ENCODE results near the gene LARP1. TPM values are rescaled to one million over a fixed set of nuclear protein-coding genes. Genes with fewer than 3 reads are reported as not detected.

The LARP1 gene
- total and polyA plus RNA-seq, 10 of the 15 experiments (the other 5 are each of a cell fraction or from before 2014, with no cell fraction given), result 22.6 to 227 (median 60.8) TPM

GRCh38 chr5:154830596-154830995, 75.4 kb downstream of the LARP1 start:
- 97% methylated on average over 4 of the region's 4 CpGs for WGBS (ENCODE audit: insufficient coverage, insufficient replicate concordance, low lambda C conversion rate, missing lambda C conversion rate)
- no peaks in the 10 kb centered on the region for H4K20me1 ChIP-seq (ENCODE audit: control insufficient read depth, insufficient read depth)
- no peak overlapping the region for H3K9ac ChIP-seq (ENCODE audit: control insufficient read depth, insufficient read depth, low read length)
- in situ Hi-C loops (cut with MboI) (no loop called here), intact Hi-C loops (cut with micrococcal nuclease; ENCODE audit: unreplicated experiment) (no loop called here)
- ATAC-seq, result no peak
- no peaks in the 10 kb centered on the region; a peak in 1 of 4 replicates for H3K36me3 ChIP-seq (ENCODE audit: control insufficient read depth in 2 of 2, insufficient read depth in 2 of 2, low read length in 1 of 2)
- ChIA-PET POLR2A (no interaction called here), SMC1A (ENCODE audit: uncharacterized antibody, unreplicated experiment) (no interaction called here), CTCF (interaction anchor here (0.9 kb wide), 1 partner anchor 184 kb away, joined by 3 read pairs; no protein-coding TSS in a partner anchor), RAD21 (ENCODE audit: unreplicated experiment) (no interaction called here)
- FAIRE-seq, result no peak
- no peak overlapping the region for H3K4me3 ChIP-seq
- DNase-seq (ENCODE audit: low read depth, low spot score), result no peak
- H3K27ac ChIP-seq (ENCODE audit: control insufficient read depth, insufficient read depth), result no peak overlapping the region
- no peaks in the 10 kb centered on the region for H3K9me3 ChIP-seq (replicated peaks; ENCODE audit: control insufficient read depth, insufficient read depth, low read length)
- no peak overlapping the region for H2AFZ ChIP-seq (ENCODE audit: control insufficient read depth, low read depth, low read length)
- H3K4me1 ChIP-seq (ENCODE audit: control insufficient read depth, insufficient read depth, low read length), result no peaks in the 10 kb centered on the region
- H3K79me2 ChIP-seq (ENCODE audit: control insufficient read depth, insufficient read depth, low read length), result no peaks in the 10 kb centered on the region
- no peaks in the 10 kb centered on the region for H3K27me3 ChIP-seq (replicated peaks in 1 of 2; ENCODE audit: control insufficient read depth in 2 of 2, insufficient read depth in 2 of 2, low read length in 1 of 2)
- no peak overlapping the region for H3K4me2 ChIP-seq (ENCODE audit: control insufficient read depth, insufficient read depth)
- TF ChIP-seq CBX3 (IDR thresholded peaks at IDR 0.05; ENCODE audit: borderline replicate concordance, low read depth) (no peak), SREBF1 (IDR thresholded peaks at IDR 0.05; ENCODE audit: low read length) (no peak), PBX3 (IDR thresholded peaks at IDR 0.05; ENCODE audit: insufficient replicate concordance, low read depth, low read length) (no peak), HCFC1 (IDR thresholded peaks at IDR 0.05; ENCODE audit: low read length) (no peak), MTA2 (IDR thresholded peaks at IDR 0.05; ENCODE audit: low read depth) (no peak), BMI1 (IDR thresholded peaks at IDR 0.05; ENCODE audit: borderline replicate concordance) (no peak), CBFB (IDR thresholded peaks at IDR 0.05; ENCODE audit: low read depth) (no peak), RAD51 (IDR thresholded peaks at IDR 0.05) (no peak), ZNF207 (IDR thresholded peaks at IDR 0.05; ENCODE audit: borderline replicate concordance) (no peak), CHD2 (IDR thresholded peaks at IDR 0.05; ENCODE audit: borderline replicate concordance, low read depth, low read length) (no peak), NFXL1 (IDR thresholded peaks at IDR 0.05; ENCODE audit: borderline replicate concordance) (no peak), TCF3 (IDR thresholded peaks at IDR 0.05; ENCODE audit: borderline replicate concordance, insufficient read depth, low read depth, low read length) (no peak), WRNIP1 (IDR thresholded peaks at IDR 0.05; ENCODE audit: borderline replicate concordance, low read depth, low read length) (no peak), SRF (IDR thresholded peaks at IDR 0.05; ENCODE audit: low read depth in 2 of 2, low read length in 2 of 2) (no peak), IKZF2 (IDR thresholded peaks at IDR 0.05) (no peak)
- TF ChIP-seq, protein P1, sequence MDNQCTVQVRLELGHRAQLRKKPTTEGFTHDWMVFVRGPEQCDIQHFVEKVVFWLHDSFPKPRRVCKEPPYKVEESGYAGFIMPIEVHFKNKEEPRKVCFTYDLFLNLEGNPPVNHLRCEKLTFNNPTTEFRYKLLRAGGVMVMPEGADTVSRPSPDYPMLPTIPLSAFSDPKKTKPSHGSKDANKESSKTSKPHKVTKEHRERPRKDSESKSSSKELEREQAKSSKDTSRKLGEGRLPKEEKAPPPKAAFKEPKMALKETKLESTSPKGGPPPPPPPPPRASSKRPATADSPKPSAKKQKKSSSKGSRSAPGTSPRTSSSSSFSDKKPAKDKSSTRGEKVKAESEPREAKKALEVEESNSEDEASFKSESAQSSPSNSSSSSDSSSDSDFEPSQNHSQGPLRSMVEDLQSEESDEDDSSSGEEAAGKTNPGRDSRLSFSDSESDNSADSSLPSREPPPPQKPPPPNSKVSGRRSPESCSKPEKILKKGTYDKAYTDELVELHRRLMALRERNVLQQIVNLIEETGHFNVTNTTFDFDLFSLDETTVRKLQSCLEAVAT (IDR thresholded peaks at IDR 0.05), result no peak
- TF ChIP-seq, protein P2, sequence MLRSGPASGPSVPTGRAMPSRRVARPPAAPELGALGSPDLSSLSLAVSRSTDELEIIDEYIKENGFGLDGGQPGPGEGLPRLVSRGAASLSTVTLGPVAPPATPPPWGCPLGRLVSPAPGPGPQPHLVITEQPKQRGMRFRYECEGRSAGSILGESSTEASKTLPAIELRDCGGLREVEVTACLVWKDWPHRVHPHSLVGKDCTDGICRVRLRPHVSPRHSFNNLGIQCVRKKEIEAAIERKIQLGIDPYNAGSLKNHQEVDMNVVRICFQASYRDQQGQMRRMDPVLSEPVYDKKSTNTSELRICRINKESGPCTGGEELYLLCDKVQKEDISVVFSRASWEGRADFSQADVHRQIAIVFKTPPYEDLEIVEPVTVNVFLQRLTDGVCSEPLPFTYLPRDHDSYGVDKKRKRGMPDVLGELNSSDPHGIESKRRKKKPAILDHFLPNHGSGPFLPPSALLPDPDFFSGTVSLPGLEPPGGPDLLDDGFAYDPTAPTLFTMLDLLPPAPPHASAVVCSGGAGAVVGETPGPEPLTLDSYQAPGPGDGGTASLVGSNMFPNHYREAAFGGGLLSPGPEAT (IDR thresholded peaks at IDR 0.05; ENCODE audit: low read depth), result no peak
- BruUV-seq (replicated peaks), result no TSS peak

All from GM12878 (cell line).